Lower leg skin (tissue), 4 donors: ENCODE data around the gene TBL3. TPM values are rescaled to one million over a fixed set of nuclear protein-coding genes. Genes with fewer than 3 reads are reported as not detected.
"Not testable (repeated sequence)": the region's sequence is repeated elsewhere in the genome, so short reads cannot be mapped to it uniquely, and the experiment has no call there.

ENCODE experiments used
- DNase-seq, 2 donors: peaks; one replicate each; pipeline ENCODE4 v3.0.0-alpha.2; 2019; ENCODE audit warnings: low spot score in 2 of 2
- H3K4me3 ChIP-seq: fragments of 200-600 bp; sonication (generic); 2 replicates; pipeline ENCODE4 v1.5.1; 2017; ENCODE audit warnings: mild to moderate bottlenecking, low read depth; ENCODE audit not compliant: poor library complexity, severe bottlenecking
- POLR2A ChIP-seq, 2 donors: fragments of 450-650 bp; IDR thresholded peaks; one replicate each; pipeline ENCODE4 v1.6.1; 2016 to 2017; ENCODE audit warnings: antibody characterized with exemption in 2 of 2, mild to moderate bottlenecking in 1 of 2, moderate library complexity in 1 of 2
- WGBS, 2 donors: methylation state at CpG; one replicate each; pipeline ENCODE4 v1.1.5; 2018; 5-methylcytosine and 5-hydroxymethylcytosine counted together
- intact Hi-C: fragments of 100-400 bp; cut with DNase I; formaldehyde crosslinking; loops from one replicate; pipeline ENCODE4 v1.15.0; 2023; ENCODE audit warnings: low total_unique reads
- total RNA-seq, 4 donors: library from RNA; depleted of rRNA; stranded (reverse); fragments of >200 nt; gene quantifications; one replicate each; pipeline ENCODE4 v1.1.0, GENCODE V29; 2016
- TF ChIP-seq, protein P1 (sequence below), 3 donors: fragments of 450-650 bp; IDR thresholded peaks; one replicate each; pipeline ENCODE4 v1.5.1; 2016; ENCODE audit warnings: antibody characterized with exemption in 3 of 3, mild to moderate bottlenecking in 3 of 3, moderate library complexity in 2 of 3

TBL3 gene
- total RNA-seq, 4 donors from 2014 or later, result 60.8 to 114 (median 83.7) TPM

DNA sequence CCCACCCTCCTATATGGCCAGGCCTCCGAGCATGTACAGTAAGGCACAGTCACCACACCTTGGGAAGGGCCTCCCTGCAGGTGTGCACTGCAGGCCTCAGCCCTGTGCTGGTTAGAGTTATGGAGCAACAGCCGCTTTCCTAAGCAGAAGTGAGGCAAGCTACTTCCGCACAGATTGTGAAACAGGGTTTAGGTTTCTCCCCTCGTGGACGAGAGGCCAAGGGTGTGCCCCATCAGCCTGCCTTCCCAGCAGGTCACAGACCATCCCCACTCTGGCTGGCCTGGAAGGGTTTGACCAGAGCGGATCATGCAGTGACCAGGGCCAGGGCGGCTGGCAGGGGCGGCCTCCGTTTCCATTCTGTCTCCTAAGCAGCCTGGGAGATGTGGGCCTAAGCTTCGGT is 33.5 kb upstream of the TBL3 start:
- intact Hi-C loops, result loop anchor here (10.0 kb wide), 1 partner anchor 84 kb away; no protein-coding TSS in a partner anchor
- TF ChIP-seq, protein P1, sequence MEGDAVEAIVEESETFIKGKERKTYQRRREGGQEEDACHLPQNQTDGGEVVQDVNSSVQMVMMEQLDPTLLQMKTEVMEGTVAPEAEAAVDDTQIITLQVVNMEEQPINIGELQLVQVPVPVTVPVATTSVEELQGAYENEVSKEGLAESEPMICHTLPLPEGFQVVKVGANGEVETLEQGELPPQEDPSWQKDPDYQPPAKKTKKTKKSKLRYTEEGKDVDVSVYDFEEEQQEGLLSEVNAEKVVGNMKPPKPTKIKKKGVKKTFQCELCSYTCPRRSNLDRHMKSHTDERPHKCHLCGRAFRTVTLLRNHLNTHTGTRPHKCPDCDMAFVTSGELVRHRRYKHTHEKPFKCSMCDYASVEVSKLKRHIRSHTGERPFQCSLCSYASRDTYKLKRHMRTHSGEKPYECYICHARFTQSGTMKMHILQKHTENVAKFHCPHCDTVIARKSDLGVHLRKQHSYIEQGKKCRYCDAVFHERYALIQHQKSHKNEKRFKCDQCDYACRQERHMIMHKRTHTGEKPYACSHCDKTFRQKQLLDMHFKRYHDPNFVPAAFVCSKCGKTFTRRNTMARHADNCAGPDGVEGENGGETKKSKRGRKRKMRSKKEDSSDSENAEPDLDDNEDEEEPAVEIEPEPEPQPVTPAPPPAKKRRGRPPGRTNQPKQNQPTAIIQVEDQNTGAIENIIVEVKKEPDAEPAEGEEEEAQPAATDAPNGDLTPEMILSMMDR (IDR thresholded peaks at IDR 0.05), result no peak
- TF ChIP-seq POLR2A (IDR thresholded peaks at IDR 0.05), result no peak
- no peak for DNase-seq
- 90 to 93% methylated on average over 10 of the region's 10 CpGs for WGBS, 2 donors
- H3K4me3 ChIP-seq, result no peak overlapping the region

- intact Hi-C loops, result loop anchor here (10.0 kb wide), 1 partner anchor 84 kb away; no protein-coding TSS in a partner anchor
- H3K4me3 ChIP-seq, result no peak overlapping the region
- DNase-seq, result no peak
- 90 to 92% methylated on average over 17 of the region's 17 CpGs for WGBS, 2 donors
- TF ChIP-seq POLR2A (IDR thresholded peaks at IDR 0.05), result no peak
- TF ChIP-seq, protein P1 (IDR thresholded peaks at IDR 0.05), result no peak
Measured at GRCh38 chr16:1938910-1939309, 32.9 kb upstream of the TBL3 start.

GRCh38 chr16:1939833-1940232 is 32.0 kb upstream of the TBL3 start:
- 93 to 97% methylated on average over 8 of the region's 8 CpGs for WGBS, 2 donors

GRCh38 chr16:1940273-1941161 is 31.3 kb upstream of the TBL3 start:
- no peak for DNase-seq
- TF ChIP-seq, protein P1 (IDR thresholded peaks at IDR 0.05), result no peak
- H3K4me3 ChIP-seq, result no peak overlapping the region
- intact Hi-C loops, result no loop called here
- 88 to 91% methylated on average over 23 of the region's 23 CpGs for WGBS, 2 donors

More at GRCh38 chr16:1939833-1940232, 32.0 kb upstream of the TBL3 start:
- not testable (repeated sequence) for DNase-seq, H3K4me3 ChIP-seq
- intact Hi-C loops, result loop anchor here (10.0 kb wide), 1 partner anchor 85 kb away; no protein-coding TSS in a partner anchor

DNA sequence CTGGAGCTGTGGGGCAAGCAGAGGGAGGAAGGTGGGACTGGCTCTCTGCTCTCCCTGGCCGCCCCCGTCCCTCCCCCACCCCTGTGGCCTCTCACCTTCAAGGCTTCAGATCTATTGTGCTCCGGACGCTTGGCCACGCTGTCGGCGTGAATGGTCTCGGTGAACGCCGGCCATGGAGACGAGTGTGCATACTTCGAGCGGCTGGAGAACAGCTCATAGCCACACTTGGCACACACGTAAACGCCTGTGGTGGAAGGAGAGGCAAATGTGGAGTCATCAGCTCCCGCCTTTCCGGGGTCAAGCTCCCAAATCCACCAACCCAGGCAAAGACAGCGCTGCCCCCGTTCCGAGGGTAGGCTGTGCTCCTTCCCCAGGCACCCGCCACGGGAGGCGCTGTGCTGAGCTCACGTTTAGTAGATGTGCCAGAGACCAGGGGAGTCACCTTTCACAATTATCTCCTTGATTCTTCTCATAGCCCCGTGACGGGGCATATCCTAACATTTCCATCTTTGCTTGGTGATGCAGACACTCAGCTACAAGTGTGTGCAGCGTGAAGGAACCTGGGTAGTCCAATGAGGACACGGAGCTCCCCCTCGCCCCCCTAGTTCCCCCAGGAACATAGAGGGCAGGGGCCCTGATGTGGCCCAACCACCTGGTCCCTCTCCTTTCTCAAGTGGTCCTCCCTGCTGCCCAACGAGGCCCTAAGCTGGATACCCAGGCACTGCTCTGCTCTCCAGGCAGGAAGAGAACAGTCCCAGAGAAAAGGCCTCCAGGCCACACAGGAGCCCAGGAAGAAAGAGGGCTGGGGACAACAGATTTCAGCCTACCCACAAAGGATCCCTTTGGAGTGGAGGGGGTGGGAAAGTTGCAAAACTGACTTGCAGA is 30.4 kb upstream of the TBL3 start:
- TF ChIP-seq POLR2A (IDR thresholded peaks at IDR 0.05), result no peak
- TF ChIP-seq, protein P1 (IDR thresholded peaks at IDR 0.05), result no peak
- H3K4me3 ChIP-seq, result no peak overlapping the region
- 85 to 88% methylated on average over 27 to 30 of the region's 30 CpGs for WGBS, 2 donors
- DNase-seq, result no peak
- intact Hi-C loops, result no loop called here
